Astrocyte of the spinal cord (primary cell): ENCODE measurements around the gene POU6F2.

ENCODE experiments used
- DNase-seq: peaks from one replicate; pipeline ENCODE4 v3.0.0; 2011; ENCODE audit warnings: low read depth, low spot score
- H3K4me3 ChIP-seq: 2 replicates; pipeline ENCODE4 v1.5.1; 2011; ENCODE audit warnings: low read depth, mild to moderate bottlenecking, low read length, moderate library complexity
- CTCF ChIP-seq: IDR thresholded peaks from 2 replicates; pipeline ENCODE4 v1.5.1; 2012; ENCODE audit warnings: low read depth, mild to moderate bottlenecking, low read length, inconsistent platforms
- in situ Hi-C: cut with HindIII; loops from 2 replicates; pipeline ENCODE4 v1.10.0; 2017; ENCODE audit warnings: low sequenced_read_pairs

The POU6F2 gene

DNA sequence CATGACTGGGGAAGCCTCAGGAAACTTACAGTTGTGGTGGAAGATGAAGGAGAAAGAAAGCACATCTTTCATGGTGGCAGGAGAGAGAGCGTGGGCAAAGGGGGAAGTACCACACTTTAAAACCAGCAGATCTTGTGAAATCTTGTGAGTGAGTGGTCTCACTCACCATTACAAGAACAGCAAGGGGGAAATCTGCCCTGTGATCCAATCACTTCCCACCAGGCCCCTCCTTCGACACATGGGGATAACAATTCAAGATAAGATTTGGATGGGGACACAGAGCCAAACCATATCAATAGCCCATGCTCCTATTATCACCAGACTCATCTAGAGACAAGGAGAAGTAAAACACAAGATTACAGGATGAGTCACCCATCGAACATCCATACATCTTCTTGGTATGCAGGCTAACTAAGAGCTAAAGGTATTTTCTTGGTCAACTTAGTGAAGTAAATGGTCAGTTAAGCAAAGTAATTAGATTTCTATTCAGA is 533.2 kb downstream of the POU6F2 start:
- in situ Hi-C loops: no loop called here
- no peak for TF ChIP-seq CTCF
- peak; percentile 10 for DNase-seq
- no peak overlapping the region for H3K4me3 ChIP-seq

GRCh38 chr7:39515534-39516228 is 538.0 kb downstream of the POU6F2 start:
- no peak overlapping the region for H3K4me3 ChIP-seq
- no peak for TF ChIP-seq CTCF
- DNase-seq: no peak
- in situ Hi-C loops: no loop called here

- in situ Hi-C loops: no loop called here
- TF ChIP-seq CTCF: no peak
- no peak overlapping the region for H3K4me3 ChIP-seq
- DNase-seq: no peak
These were observed 538.8 kb downstream of the POU6F2 start for GRCh38 chr7:39516498-39516897.

DNA sequence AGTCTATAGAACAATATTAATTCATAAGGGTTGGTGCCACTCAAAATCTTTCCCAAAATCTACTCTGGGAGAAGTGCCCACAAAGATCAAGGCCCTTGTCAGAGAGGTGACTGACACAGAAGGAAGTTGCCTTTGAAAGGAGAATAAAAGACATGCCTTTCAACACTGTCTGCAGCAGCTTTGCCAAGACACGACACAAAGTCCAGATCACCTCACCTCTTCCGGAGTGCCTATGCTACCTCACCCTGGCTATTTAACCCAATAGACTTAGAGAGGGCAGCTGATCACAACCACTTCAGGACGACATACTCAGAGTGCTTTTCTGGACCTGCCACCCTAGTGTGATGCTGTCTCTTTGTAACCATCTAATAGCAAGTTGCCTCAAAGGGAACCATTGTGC is 539.5 kb downstream of the POU6F2 start:
- in situ Hi-C loops: no loop called here
- no peak for DNase-seq
- H3K4me3 ChIP-seq: no peak overlapping the region
- TF ChIP-seq CTCF: no peak
